K562 (cell line): ENCODE data around the gene C10orf95. TPM values are rescaled to one million over a fixed set of nuclear protein-coding genes. Genes with fewer than 3 reads are reported as not detected.

ENCODE experiments used
- ATAC-seq: fragments of 200-7000 bp; cut with Tn5 transposase; 3 replicates; pipeline ENCODE4 v1.9.1; 2020; ENCODE audit warnings: moderate library complexity
- BruUV-seq: library from RNA; stranded (reverse); fragments of 400-500 nt; replicated peaks from 2 replicates; lab custom pipeline; 2021; lab: Mats Ljungman, UMichigan
- CTCF ChIA-PET: fragments of 300-600 bp; formaldehyde crosslinking; extraction: SDS; loops from one replicate; lab custom pipeline; 2021; ENCODE audit warnings: low intra/inter-chr PET ratio; lab: Yijun Ruan, JAX
- POLR2A ChIA-PET: fragments of 300-600, 350-650 bp; sonication (Branson Sonifier 250); formaldehyde crosslinking; extraction: SDS; loops from one replicate; lab custom pipeline; 2021; ENCODE audit warnings: antibody characterized with exemption, inconsistent platforms; lab: Yijun Ruan, JAX
- DNase-seq, 4 experiments: peaks; one replicate each; pipeline versions ENCODE4 v3.0.0 to v3.0.0-alpha.2; 2011 to 2018; ENCODE audit warnings: low spot score in 3 of 4, mixed read lengths in 3 of 4; ENCODE audit errors: extremely low read depth in 1 of 4
- FAIRE-seq: peaks from 2 replicates; lab custom pipeline; 2011; peaks lifted over from hg19 to GRCh38; lab: Jason Lieb, UNC
- H2AFZ ChIP-seq: 2 replicates; pipeline ENCODE4 v1.6.0; 2011; ENCODE audit warnings: low read depth, low read length, control low read depth, inconsistent platforms
- H3K27ac ChIP-seq: fragments of 200-600 bp; 3 replicates; pipeline ENCODE4 v1.8.0; 2011; ENCODE audit warnings: low read depth, mild to moderate bottlenecking, control low read depth, inconsistent platforms, low read length, moderate library complexity, mixed read lengths; ENCODE audit errors: extremely low read depth
- H3K27me3 ChIP-seq, 2 experiments: fragments of 300-600 bp in 1 of 2; 2 replicates in 1 of 2; 3 replicates in 1 of 2; pipeline versions ENCODE4 v1.6.0 to v1.8.0; 2011; ENCODE audit warnings: inconsistent platforms in 2 of 2, low read length in 2 of 2, mild to moderate bottlenecking in 1 of 2, mixed read lengths in 1 of 2, moderate library complexity in 1 of 2; ENCODE audit not compliant: control insufficient read depth in 2 of 2, insufficient read depth in 2 of 2
- H3K36me3 ChIP-seq: fragments of 300-600 bp; 3 replicates; pipeline ENCODE4 v1.8.0; 2011; ENCODE audit warnings: mild to moderate bottlenecking, low read length, inconsistent platforms; ENCODE audit not compliant: control insufficient read depth, insufficient read depth
- H3K4me1 ChIP-seq, 2 experiments: fragments of 200-600 bp in 1 of 2; replicated peaks in 1 of 2; 2 replicates in 1 of 2; 3 replicates in 1 of 2; pipeline versions ENCODE4 v1.5.1 to v1.8.0; 2011; ENCODE audit warnings: inconsistent platforms in 2 of 2, low read length in 2 of 2, mild to moderate bottlenecking in 1 of 2, mixed read lengths in 1 of 2, moderate library complexity in 1 of 2; ENCODE audit not compliant: control insufficient read depth in 2 of 2, insufficient read depth in 2 of 2
- H3K4me2 ChIP-seq: 2 replicates; pipeline ENCODE4 v1.6.1; 2011; ENCODE audit warnings: low read length, control low read depth, inconsistent platforms, mixed read lengths; ENCODE audit not compliant: insufficient read depth
- H3K4me3 ChIP-seq: fragments of 200-600 bp; sonication (generic), shearing (Covaris generic); 2 replicates; pipeline ENCODE4 v1.5.1; 2016; ENCODE audit warnings: control low read depth, inconsistent platforms
- H3K79me2 ChIP-seq: fragments of 200-600 bp; 3 replicates; pipeline ENCODE4 v1.8.0; 2011; ENCODE audit warnings: low read length, inconsistent platforms; ENCODE audit not compliant: control insufficient read depth, insufficient read depth
- H3K9ac ChIP-seq, 2 experiments: 2 replicates each; pipeline versions ENCODE4 v1.6.0 to v1.6.1; 2011; ENCODE audit warnings: low read depth in 2 of 2, low read length in 2 of 2, control low read depth in 1 of 2, inconsistent platforms in 1 of 2, mild to moderate bottlenecking in 1 of 2, mixed read lengths in 1 of 2; ENCODE audit not compliant: insufficient read depth in 1 of 2
- H3K9me1 ChIP-seq: one replicate; pipeline ENCODE4 v1.6.0; 2011; ENCODE audit warnings: inconsistent platforms, mild to moderate bottlenecking, low read length, moderate library complexity; ENCODE audit not compliant: control insufficient read depth, insufficient read depth
- H3K9me3 ChIP-seq: replicated peaks from 2 replicates; pipeline ENCODE4 v1.5.1; 2011; ENCODE audit warnings: low read depth, low read length, inconsistent platforms; ENCODE audit not compliant: control insufficient read depth, insufficient read depth
- H4K20me1 ChIP-seq: replicated peaks from 2 replicates; pipeline ENCODE4 v1.6.1; 2011; ENCODE audit warnings: low read length, inconsistent platforms, mixed read lengths; ENCODE audit not compliant: control insufficient read depth, insufficient read depth
- BRF2 ChIP-seq: IDR thresholded peaks from 3 replicates; pipeline ENCODE4 v1.6.1; 2011; ENCODE audit warnings: borderline replicate concordance, mild to moderate bottlenecking; ENCODE audit not compliant: insufficient read length, insufficient read depth
- CC2D1A ChIP-seq: fragments of 450-650 bp; IDR thresholded peaks from 2 replicates; pipeline ENCODE4 v1.6.1; 2017; ENCODE audit warnings: mild to moderate bottlenecking
- DACH1 ChIP-seq: fragments of 450-650 bp; IDR thresholded peaks from 2 replicates; pipeline ENCODE4 v1.6.1; 2018; ENCODE audit not compliant: partially characterized antibody
- FOXK1 ChIP-seq: sonication (generic); formaldehyde crosslinking; IDR thresholded peaks from 2 replicates; pipeline ENCODE4 v1.8.0; 2022; ENCODE audit warnings: missing genetic modification reagents, mild to moderate bottlenecking, borderline replicate concordance
- LEF1 ChIP-seq: fragments of 450-650 bp; IDR thresholded peaks from 2 replicates; pipeline ENCODE4 v1.6.1; 2016; ENCODE audit warnings: mild to moderate bottlenecking
- MCM7 ChIP-seq, 2 experiments: fragments of 450-650 bp; IDR thresholded peaks; 2 replicates each; pipeline ENCODE4 v1.6.1; 2016 to 2018
- NCOR1 ChIP-seq: fragments of 450-650 bp; IDR thresholded peaks from 2 replicates; pipeline ENCODE4 v1.6.1; 2016; ENCODE audit warnings: mild to moderate bottlenecking, moderate library complexity
- PRDM10 ChIP-seq: fragments of 450-650 bp; IDR thresholded peaks from 2 replicates; pipeline ENCODE4 v1.6.1; 2018; ENCODE audit not compliant: partially characterized antibody
- TARDBP ChIP-seq: fragments of 450-650 bp; IDR thresholded peaks from 2 replicates; pipeline ENCODE4 v1.6.1; 2016
- ZC3H11A ChIP-seq: IDR thresholded peaks from 2 replicates; pipeline ENCODE4 v1.6.1; 2012; ENCODE audit warnings: low read depth, low read length, improper control_type of control experiment
- ZNF143 ChIP-seq: sonication (generic); formaldehyde crosslinking; IDR thresholded peaks from 2 replicates; pipeline ENCODE4 v1.9.0; 2022; ENCODE audit warnings: mild to moderate bottlenecking, missing genetic modification reagents
- ZNF239 ChIP-seq: fragments of 250-450 bp; sonication (Bioruptor Pico); IDR thresholded peaks from 2 replicates; pipeline ENCODE4 v1.4.0; 2020; ENCODE audit warnings: mild to moderate bottlenecking
- ZNF511 ChIP-seq: sonication (generic); formaldehyde crosslinking; IDR thresholded peaks from 2 replicates; pipeline ENCODE4 v1.8.0; 2022; ENCODE audit warnings: mild to moderate bottlenecking, missing genetic modification reagents
- ZNF586 ChIP-seq: fragments of 450-650 bp; formaldehyde crosslinking; conservative IDR thresholded peaks from 2 replicates; pipeline ENCODE4 v1.4.0; 2020; ENCODE audit warnings: mild to moderate bottlenecking, moderate library complexity
- ZNF696 ChIP-seq: fragments of 250-450 bp; sonication (Bioruptor Pico); conservative IDR thresholded peaks from 2 replicates; pipeline ENCODE4 v1.4.0; 2020; ENCODE audit warnings: mild to moderate bottlenecking, moderate library complexity
- ZSCAN32 ChIP-seq: fragments of 450-650 bp; formaldehyde crosslinking; IDR thresholded peaks from 2 replicates; pipeline ENCODE4 v1.4.0; 2020; ENCODE audit warnings: mild to moderate bottlenecking, moderate library complexity
- WGBS: fragments of 100-300 bp; shearing (Covaris generic); methylation state at CpG from one replicate; pipeline ENCODE4 v1.1.6; 2016; ENCODE audit warnings: low coverage, mixed read lengths; ENCODE audit not compliant: insufficient coverage; ENCODE audit errors: missing lambda C conversion rate; 5-methylcytosine and 5-hydroxymethylcytosine counted together
- in situ Hi-C: fragments of 300-500 bp; cut with MboI; formaldehyde crosslinking; loops from 4 replicates; pipeline ENCODE4 v1.15.0; 2018; ENCODE audit warnings: inconsistent platforms, mixed read lengths
- intact Hi-C: fragments of 100-400 bp; cut with micrococcal nuclease; formaldehyde crosslinking; loops from 2 replicates; pipeline ENCODE4 v1.14.2; 2022
- polyA plus RNA-seq, 8 experiments: library from polyadenylated mRNA; depleted of rRNA in 4 of 8; stranded (reverse) in 5 of 8; unstranded in 3 of 8; fragments of >200 nt; fragmentation: Nextera tagmentation in 2 of 8; fragmentation: Illumina TruSeq in 1 of 8; extraction: Ambion mirVana in 2 of 8; extraction: Trizol in 1 of 8; gene quantifications; 2 replicates each; pipeline versions ENCODE4 v1.2.1 to v1.2.3, GENCODE V29; 2011 to 2014; ENCODE audit warnings: inconsistent platforms in 1 of 8, missing spikeins in 1 of 8
- total RNA-seq, 7 experiments: library from RNA; depleted of rRNA in 6 of 7; stranded (reverse); fragments of >200 nt in 6 of 7; fragmentation: Illumina TruSeq in 2 of 7; extraction: Trizol in 2 of 7; gene quantifications; 2 replicates each; pipeline versions ENCODE4 v1.2.1 to v1.2.3, GENCODE V29; 2011 to 2021; ENCODE audit warnings: low replicate concordance in 1 of 7

Gene C10orf95
- total and polyA plus RNA-seq, 9 of the 15 experiments (the other 6 are each of a cell fraction or from before 2014, with no cell fraction given): 0.03 to 0.41 (median 0.17) TPM; not detected in 1

- TF ChIP-seq PRDM10: no peak
Observed at GRCh38 chr10:102467318-102467717, 16.0 kb upstream of the C10orf95 start (continued).

- Histone ChIP-seq H3K36me3 (no peaks in the 10 kb centered on the region), H4K20me1 (no peaks in the 10 kb centered on the region), H3K27me3 (no peaks in the 10 kb centered on the region), H2AFZ (no peak overlapping the region), H3K79me2 (no peaks in the 10 kb centered on the region), H3K9me3 (no peaks in the 10 kb centered on the region), H3K9ac (no peak overlapping the region), H3K4me3 (no peak overlapping the region), H3K9me1 (no peaks in the 10 kb centered on the region), H3K4me2 (no peak overlapping the region), H3K27ac (no peak overlapping the region), H3K4me1 (peaks cover 23 to 40% of the 10 kb centered on the region in 2 experiments)
- ATAC-seq: no peak
- no TSS peak for BruUV-seq
- no peak for FAIRE-seq
- TF ChIP-seq NCOR1 (no peak), LEF1 (no peak), ZNF143 (CRISPR knock-in tag) (no peak), ZNF511 (CRISPR knock-in tag) (no peak), ZNF586 (CRISPR knock-in tag) (no peak), TARDBP (no peak), ZNF239 (CRISPR knock-in tag) (no peak), BRF2 (no peak), DACH1 (no peak), ZC3H11A (no peak), ZNF696 (no peak), FOXK1 (CRISPR knock-in tag) (no peak), CC2D1A (no peak), ZSCAN32 (CRISPR knock-in tag) (no peak), MCM7 (IDR thresholded peaks at IDR 0.05) (no peak)
- intact Hi-C loops (no loop called here), in situ Hi-C loops (no loop called here)
- CTCF ChIA-PET: no interaction called here
- POLR2A ChIA-PET: interaction anchor here (0.8 to 1.2 kb wide), 3 partner anchors 14 to 24 kb away, joined by 3 to 4 read pairs (median 4); partner anchors contain the start of gene C10orf95
- 57% methylated on average over 2 of the region's 3 CpGs for WGBS
- DNase-seq: no peak
Observed at GRCh38 chr10:102465466-102465865, 14.1 kb upstream of the C10orf95 start.
